CD4-positive, alpha-beta T cell treated with Interleukin-4 for 4 hours (primary cell): ENCODE data around the gene ASPA.

Experiments
- DNase-seq: peaks from one replicate; pipeline ENCODE4 v3.0.0-alpha.2; 2020

Gene ASPA

GRCh38 chr17:3536716-3537115, 60.9 kb downstream of the ASPA start:
- DNase-seq, result no peak

GRCh38 chr17:3539881-3540540, 64.2 kb downstream of the ASPA start:
- no peak for DNase-seq

GRCh38 chr17:3542410-3543088, 66.8 kb downstream of the ASPA start:
- DNase-seq, result no peak

GRCh38 chr17:3543453-3543852, 67.7 kb downstream of the ASPA start:
- no peak for DNase-seq

GRCh38 chr17:3544365-3544764, 68.6 kb downstream of the ASPA start:
- DNase-seq, result no peak

GRCh38 chr17:3545151-3545550, 69.4 kb downstream of the ASPA start:
- DNase-seq, result no peak

GRCh38 chr17:3546521-3546920, 70.7 kb downstream of the ASPA start:
- no peak for DNase-seq

- DNase-seq, result no peak
Measured at GRCh38 chr17:3546997-3547396, 71.2 kb downstream of the ASPA start.

- no peak for DNase-seq
Measured at GRCh38 chr17:3547628-3548027, 71.8 kb downstream of the ASPA start.

GRCh38 chr17:3549610-3550162, 73.9 kb downstream of the ASPA start:
- DNase-seq, result no peak

- DNase-seq, result no peak
Measured at GRCh38 chr17:3551189-3551588, 75.4 kb downstream of the ASPA start.

GRCh38 chr17:3552916-3553315, 77.1 kb downstream of the ASPA start:
- DNase-seq, result no peak
